Osteocyte (in vitro differentiated cells): ENCODE results near the gene FKBP8. TPM values are rescaled to one million over a fixed set of nuclear protein-coding genes. Genes with fewer than 3 reads are reported as not detected.

ENCODE experiments used
- DNase-seq: peaks from one replicate; pipeline ENCODE4 v3.0.0; 2021; ENCODE audit warnings: mixed read lengths; ENCODE audit not compliant: unreplicated experiment; ENCODE audit errors: extremely low spot score
- H3K27ac Mint-ChIP-seq: one replicate; pipeline ENCODE4 v1.8.0; 2021; ENCODE audit warnings: mild to moderate bottlenecking, mixed read lengths; ENCODE audit not compliant: unreplicated experiment
- H3K27me3 Mint-ChIP-seq: one replicate; pipeline ENCODE4 v1.8.0; 2021; ENCODE audit warnings: mixed read lengths; ENCODE audit not compliant: unreplicated experiment
- H3K36me3 Mint-ChIP-seq: one replicate; pipeline ENCODE4 v1.8.0; 2021; ENCODE audit warnings: mixed read lengths; ENCODE audit not compliant: unreplicated experiment
- H3K4me1 Mint-ChIP-seq: one replicate; pipeline ENCODE4 v1.8.0; 2021; ENCODE audit warnings: mixed read lengths; ENCODE audit not compliant: unreplicated experiment
- H3K4me3 Mint-ChIP-seq: one replicate; pipeline ENCODE4 v1.8.0; 2021; ENCODE audit warnings: mild to moderate bottlenecking, moderate library complexity, mixed read lengths; ENCODE audit not compliant: unreplicated experiment
- H3K9me3 Mint-ChIP-seq: one replicate; pipeline ENCODE4 v1.8.0; 2021; ENCODE audit warnings: mixed read lengths; ENCODE audit not compliant: unreplicated experiment
- total RNA-seq: library from RNA; stranded (reverse); gene quantifications from 2 replicates; pipeline ENCODE4 v1.2.1, GENCODE V29; 2021
- TF ChIP-seq, protein P1 (sequence below): fragments of 200-600 bp; sonication (generic); IDR thresholded peaks from 2 replicates; pipeline ENCODE4 v1.5.0; 2021; ENCODE audit warnings: antibody characterized with exemption, mild to moderate bottlenecking, moderate library complexity

FKBP8 gene
- total RNA-seq, 1 donor from 2014 or later, result 242 TPM

DNA sequence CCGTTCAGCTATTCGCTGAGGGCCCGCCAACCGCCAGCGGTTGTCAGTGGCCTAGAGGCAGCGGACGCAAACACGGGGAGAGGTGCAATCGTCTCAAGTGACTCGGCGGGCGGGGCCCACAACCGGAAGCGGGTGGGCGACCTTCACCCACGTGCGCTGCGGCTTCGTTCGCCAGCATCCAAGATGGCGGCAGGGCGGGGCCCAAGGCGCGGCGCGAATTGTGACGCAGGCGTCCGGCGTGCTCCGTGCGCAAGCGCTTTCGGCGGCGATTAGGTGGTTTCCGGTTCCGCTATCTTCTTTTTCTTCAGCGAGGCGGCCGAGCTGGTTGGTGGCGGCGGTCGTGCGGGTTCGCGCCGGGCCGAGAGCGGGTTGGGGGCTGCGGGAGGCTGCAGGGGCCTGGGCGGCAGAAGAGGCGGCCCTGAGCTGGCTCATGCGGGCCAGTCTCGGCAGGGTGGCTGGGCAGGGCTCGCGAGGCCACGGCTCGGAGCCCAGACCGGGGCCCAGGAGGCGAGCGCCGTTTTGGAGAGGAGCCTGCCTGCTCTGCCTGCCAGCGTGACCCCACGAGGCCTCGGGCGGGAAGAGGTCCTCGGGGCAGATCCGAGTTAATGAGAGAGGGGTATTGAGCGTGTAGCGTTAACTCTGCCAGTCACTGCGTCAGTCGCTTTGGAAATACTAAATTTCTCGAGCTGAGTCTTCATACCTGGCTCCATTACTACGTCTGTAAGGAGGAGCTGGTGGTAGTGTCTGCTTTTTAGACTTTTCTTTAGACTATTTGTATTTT is 28.4 kb upstream of the FKBP8 start, which contains the start of gene UBA52:
TSS of gene UBA52 (plus strand) at position 294 of the 781 bp plus-strand sequence. CDS start 1,444 bp downstream, outside the sequence.
- H3K4me1 Mint-ChIP-seq, result peaks cover 18% of the 10 kb centered on the region
- no peaks in the 10 kb centered on the region for H3K9me3 Mint-ChIP-seq
- H3K27ac Mint-ChIP-seq, result peak within 1 kb of the TSS; percentile 94
- H3K4me3 Mint-ChIP-seq, result peak within 1 kb of the TSS; percentile 89
- TF ChIP-seq, protein P1, sequence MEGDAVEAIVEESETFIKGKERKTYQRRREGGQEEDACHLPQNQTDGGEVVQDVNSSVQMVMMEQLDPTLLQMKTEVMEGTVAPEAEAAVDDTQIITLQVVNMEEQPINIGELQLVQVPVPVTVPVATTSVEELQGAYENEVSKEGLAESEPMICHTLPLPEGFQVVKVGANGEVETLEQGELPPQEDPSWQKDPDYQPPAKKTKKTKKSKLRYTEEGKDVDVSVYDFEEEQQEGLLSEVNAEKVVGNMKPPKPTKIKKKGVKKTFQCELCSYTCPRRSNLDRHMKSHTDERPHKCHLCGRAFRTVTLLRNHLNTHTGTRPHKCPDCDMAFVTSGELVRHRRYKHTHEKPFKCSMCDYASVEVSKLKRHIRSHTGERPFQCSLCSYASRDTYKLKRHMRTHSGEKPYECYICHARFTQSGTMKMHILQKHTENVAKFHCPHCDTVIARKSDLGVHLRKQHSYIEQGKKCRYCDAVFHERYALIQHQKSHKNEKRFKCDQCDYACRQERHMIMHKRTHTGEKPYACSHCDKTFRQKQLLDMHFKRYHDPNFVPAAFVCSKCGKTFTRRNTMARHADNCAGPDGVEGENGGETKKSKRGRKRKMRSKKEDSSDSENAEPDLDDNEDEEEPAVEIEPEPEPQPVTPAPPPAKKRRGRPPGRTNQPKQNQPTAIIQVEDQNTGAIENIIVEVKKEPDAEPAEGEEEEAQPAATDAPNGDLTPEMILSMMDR, result no peak
- DNase-seq, result peak; percentile 99
- H3K27me3 Mint-ChIP-seq, result no peaks in the 10 kb centered on the region
- H3K36me3 Mint-ChIP-seq, result peaks cover 23% of the 10 kb centered on the region

DNA sequence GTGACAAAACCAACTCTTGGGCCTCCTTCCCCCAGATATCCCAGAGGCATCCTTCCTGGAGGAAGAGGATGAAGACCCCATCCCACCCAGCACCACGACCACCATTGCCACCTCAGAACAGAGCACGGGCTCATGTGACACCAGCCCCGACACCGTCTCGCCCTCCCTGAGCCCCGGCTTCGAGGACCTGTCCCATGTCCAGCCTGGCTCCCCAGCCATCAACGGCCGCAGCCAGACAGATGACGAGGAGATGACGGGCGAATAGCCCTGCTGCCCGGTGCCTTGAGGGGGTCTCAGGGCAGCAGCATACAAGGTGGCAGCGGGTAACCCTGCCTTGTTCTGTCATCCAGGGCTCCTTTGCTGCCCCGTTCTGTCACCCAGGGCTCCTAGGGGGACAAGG is 25.0 kb upstream of the FKBP8 start:
- H3K27me3 Mint-ChIP-seq, result no peaks in the 10 kb centered on the region
- no peak for DNase-seq
- H3K36me3 Mint-ChIP-seq, result peaks cover 25% of the 10 kb centered on the region
- TF ChIP-seq, protein P1, result no peak
- peaks cover 17% of the 10 kb centered on the region for H3K4me1 Mint-ChIP-seq
- H3K4me3 Mint-ChIP-seq, result no peak overlapping the region
- H3K9me3 Mint-ChIP-seq, result no peaks in the 10 kb centered on the region
- H3K27ac Mint-ChIP-seq, result no peak overlapping the region

GRCh38 chr19:18566953-18567352 is 23.6 kb upstream of the FKBP8 start:
- no peak overlapping the region for H3K27ac Mint-ChIP-seq
- no peaks in the 10 kb centered on the region for H3K27me3 Mint-ChIP-seq
- no peak for DNase-seq
- no peaks in the 10 kb centered on the region for H3K9me3 Mint-ChIP-seq
- TF ChIP-seq, protein P1, result no peak
- H3K4me3 Mint-ChIP-seq, result no peak overlapping the region
- peaks cover 30% of the 10 kb centered on the region for H3K36me3 Mint-ChIP-seq
- peaks cover 6% of the 10 kb centered on the region for H3K4me1 Mint-ChIP-seq

- no peak for DNase-seq
- H3K27me3 Mint-ChIP-seq, result no peaks in the 10 kb centered on the region
- H3K9me3 Mint-ChIP-seq, result no peaks in the 10 kb centered on the region
- TF ChIP-seq, protein P1, result no peak
- H3K4me3 Mint-ChIP-seq, result no peak overlapping the region
- peaks cover 11% of the 10 kb centered on the region for H3K4me1 Mint-ChIP-seq
- H3K27ac Mint-ChIP-seq, result no peak overlapping the region
- peaks cover 25% of the 10 kb centered on the region for H3K36me3 Mint-ChIP-seq
Observed at GRCh38 chr19:18562086-18562485, 18.7 kb upstream of the FKBP8 start.

GRCh38 chr19:18559685-18560084 is 16.3 kb upstream of the FKBP8 start:
- Mint-ChIP-seq H3K9me3 (no peaks in the 10 kb centered on the region), H3K36me3 (peaks cover 14% of the 10 kb centered on the region), H3K4me3 (no peak overlapping the region), H3K27ac (peak overlapping the region; percentile 92), H3K27me3 (no peaks in the 10 kb centered on the region), H3K4me1 (peaks cover 11% of the 10 kb centered on the region)
- TF ChIP-seq, protein P1, result no peak
- DNase-seq, result no peak
